LNCaP clone FGC (cell line): ENCODE measurements around the gene RAD51B.

Experiments
- DNase-seq: peaks from one replicate; pipeline ENCODE4 v3.0.0-alpha.2; 2011; ENCODE audit warnings: low read depth
- H3K4me3 ChIP-seq: 2 replicates; pipeline ENCODE4 v1.5.1; 2011; ENCODE audit warnings: mild to moderate bottlenecking, low read depth, low read length, control low read depth
- CTCF ChIP-seq: IDR thresholded peaks from 2 replicates; pipeline ENCODE4 v1.5.1; 2012; ENCODE audit warnings: mild to moderate bottlenecking; ENCODE audit not compliant: control insufficient read depth, insufficient read depth; ENCODE audit errors: extremely low read depth

RAD51B gene

GRCh38 chr14:68208626-68209317 lies 389.2 kb downstream of the RAD51B start:
- H3K4me3 ChIP-seq = no peak overlapping the region
- no peak for TF ChIP-seq CTCF
- no peak for DNase-seq

GRCh38 chr14:68210729-68211299 lies 391.2 kb downstream of the RAD51B start:
- TF ChIP-seq CTCF = no peak
- no peak for DNase-seq
- H3K4me3 ChIP-seq = no peak overlapping the region

- DNase-seq = no peak
- no peak overlapping the region for H3K4me3 ChIP-seq
- TF ChIP-seq CTCF = no peak
Observed at GRCh38 chr14:68211421-68211820, 391.8 kb downstream of the RAD51B start.

GRCh38 chr14:68211886-68212285 lies 392.3 kb downstream of the RAD51B start:
- no peak for TF ChIP-seq CTCF
- DNase-seq = no peak
- H3K4me3 ChIP-seq = no peak overlapping the region

- TF ChIP-seq CTCF = no peak
- no peak overlapping the region for H3K4me3 ChIP-seq
- DNase-seq = no peak
Observed at GRCh38 chr14:68212361-68212760, 392.8 kb downstream of the RAD51B start.

GRCh38 chr14:68214431-68214830 lies 394.9 kb downstream of the RAD51B start:
- no peak for TF ChIP-seq CTCF
- peak; percentile 25 for DNase-seq
- no peak overlapping the region for H3K4me3 ChIP-seq

GRCh38 chr14:68215629-68216028 lies 396.1 kb downstream of the RAD51B start:
- no peak for TF ChIP-seq CTCF
- no peak for DNase-seq
- H3K4me3 ChIP-seq = no peak overlapping the region
